ENCODE measurements around the gene C2CD2. TPM values are rescaled to one million over a fixed set of nuclear protein-coding genes. Genes with fewer than 3 reads are reported as not detected.

The C2CD2 gene
- total RNA-seq, 2 experiments from 2014 or later: 4.5 to 5.9 TPM

- Histone ChIP-seq H3K4me3 (ENCODE audit: low read depth, low read length, poor library complexity, severe bottlenecking) (no peak overlapping the region), H2AFZ (ENCODE audit: low read length) (peak overlapping the region; percentile 46; the same call in 1 of the 2 replicates), H3K36me3 (ENCODE audit: insufficient read depth, low read length) (no peaks in the 10 kb centered on the region), H3K4me1 (ENCODE audit: insufficient read depth, low read length, poor library complexity, severe bottlenecking) (peaks cover 41% of the 10 kb centered on the region), H3K79me2 (ENCODE audit: insufficient read depth, low read depth, low read length) (no peaks in the 10 kb centered on the region), H4K20me1 (ENCODE audit: insufficient read depth, low read length) (no peaks in the 10 kb centered on the region), H3K9me2 (ENCODE audit: insufficient read depth, low read length) (no peaks in the 10 kb centered on the region), H3K4me2 (ENCODE audit: low read length) (peak overlapping the region; percentile 2; the same call in 1 of the 2 replicates), H3K27ac (ENCODE audit: low read depth, low read length, poor library complexity, severe bottlenecking) (no peak overlapping the region), H3K9me3 (ENCODE audit: low read length) (0 out of 2 replicates have a peak, but pooled peaks cover 4% of the 10 kb centered on the region)
- POLR2A ChIA-PET: interaction anchor here (0.6 to 1.2 kb wide), 2 partner anchors 21 to 27 kb away, joined by 3 read pairs; no protein-coding TSS in a partner anchor
- CTCF ChIA-PET (ENCODE audit: unreplicated experiment): interaction anchor here (0.6 kb wide), 2 partner anchors 74 to 326 kb away, joined by 4 read pairs; no protein-coding TSS in a partner anchor
- no TSS peak for BruUV-seq (replicated peaks)
- no peak for DNase-seq (ENCODE audit: low spot score)
- TF ChIP-seq EZH2phosphoT487 (IDR thresholded peaks at IDR 0.05; ENCODE audit: borderline replicate concordance, low read depth, low read length): no peak
- TF ChIP-seq CTCF (conservative IDR thresholded peaks at IDR 0.05; ENCODE audit: low read length): no peak
- intact Hi-C loops (cut with micrococcal nuclease; ENCODE audit: unreplicated experiment): no loop called here
Observed at GRCh38 chr21:41932576-41933312, 21.1 kb downstream of the C2CD2 start.

GRCh38 chr21:41932191-41932575, 21.6 kb downstream of the C2CD2 start:
- Histone ChIP-seq H3K4me1 (ENCODE audit: insufficient read depth, low read length, poor library complexity, severe bottlenecking) (peaks cover 47% of the 10 kb centered on the region), H3K4me2 (ENCODE audit: low read length) (no peak overlapping the region), H4K20me1 (ENCODE audit: insufficient read depth, low read length) (no peaks in the 10 kb centered on the region), H3K79me2 (ENCODE audit: insufficient read depth, low read depth, low read length) (no peaks in the 10 kb centered on the region), H3K9me3 (ENCODE audit: low read length) (0 out of 2 replicates have a peak, but pooled peaks cover 4% of the 10 kb centered on the region), H3K9me2 (ENCODE audit: insufficient read depth, low read length) (no peaks in the 10 kb centered on the region), H2AFZ (ENCODE audit: low read length) (no peak overlapping the region), H3K36me3 (ENCODE audit: insufficient read depth, low read length) (no peaks in the 10 kb centered on the region), H3K4me3 (ENCODE audit: low read depth, low read length, poor library complexity, severe bottlenecking) (no peak overlapping the region), H3K27ac (ENCODE audit: low read depth, low read length, poor library complexity, severe bottlenecking) (no peak overlapping the region)
- ChIA-PET CTCF (ENCODE audit: unreplicated experiment) (no interaction called here), POLR2A (interaction anchor here (0.6 to 1.2 kb wide), 2 partner anchors 21 to 28 kb away, joined by 3 read pairs; no protein-coding TSS in a partner anchor)
- DNase-seq (ENCODE audit: low spot score): no peak
- BruUV-seq (replicated peaks): no TSS peak
- intact Hi-C loops (cut with micrococcal nuclease; ENCODE audit: unreplicated experiment): no loop called here
- no peak for TF ChIP-seq EZH2phosphoT487 (IDR thresholded peaks at IDR 0.05; ENCODE audit: borderline replicate concordance, low read depth, low read length)
- TF ChIP-seq CTCF (conservative IDR thresholded peaks at IDR 0.05; ENCODE audit: low read length): peak; percentile 65

DNA sequence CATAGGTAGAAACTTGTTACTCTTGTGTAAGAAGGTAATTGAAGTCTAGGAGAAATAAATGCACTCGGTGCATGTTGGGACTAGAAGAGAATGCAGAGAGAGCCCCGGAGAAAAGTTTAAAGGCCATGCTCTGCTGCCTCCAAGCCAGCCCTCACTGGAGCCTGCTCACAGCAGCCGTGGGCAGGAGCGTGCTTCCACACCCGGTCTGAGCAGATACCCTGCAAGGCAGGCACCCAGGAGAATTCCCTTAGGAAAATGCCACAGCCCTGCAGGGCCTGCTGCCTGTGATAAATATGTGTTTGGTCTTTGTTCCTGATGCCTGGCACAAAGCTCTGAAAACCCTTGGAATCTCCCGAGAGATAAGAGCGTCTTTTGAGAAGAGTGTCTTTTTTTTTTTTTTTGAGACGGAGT, 22.8 kb downstream of the C2CD2 start:
- Histone ChIP-seq H3K27ac (ENCODE audit: low read depth, low read length, poor library complexity, severe bottlenecking) (no peak overlapping the region), H3K4me3 (ENCODE audit: low read depth, low read length, poor library complexity, severe bottlenecking) (no peak overlapping the region), H3K4me1 (ENCODE audit: insufficient read depth, low read length, poor library complexity, severe bottlenecking) (peaks cover 55% of the 10 kb centered on the region), H3K36me3 (ENCODE audit: insufficient read depth, low read length) (no peaks in the 10 kb centered on the region), H3K9me3 (ENCODE audit: low read length) (0 out of 2 replicates have a peak, but pooled peaks cover under 1% of the 10 kb centered on the region), H2AFZ (ENCODE audit: low read length) (peak overlapping the region; percentile 33; the same call in 1 of the 2 replicates), H4K20me1 (ENCODE audit: insufficient read depth, low read length) (no peaks in the 10 kb centered on the region), H3K4me2 (ENCODE audit: low read length) (peak overlapping the region; percentile 17; the same call in 1 of the 2 replicates), H3K9me2 (ENCODE audit: insufficient read depth, low read length) (no peaks in the 10 kb centered on the region), H3K79me2 (ENCODE audit: insufficient read depth, low read depth, low read length) (peaks cover 2% of the 10 kb centered on the region; the same call in 1 of the 2 replicates)
- intact Hi-C loops (cut with micrococcal nuclease; ENCODE audit: unreplicated experiment): no loop called here
- ChIA-PET CTCF (ENCODE audit: unreplicated experiment) (no interaction called here), POLR2A (no interaction called here)
- BruUV-seq (replicated peaks): no TSS peak
- TF ChIP-seq EZH2phosphoT487 (IDR thresholded peaks at IDR 0.05; ENCODE audit: borderline replicate concordance, low read depth, low read length) (no peak), CTCF (conservative IDR thresholded peaks at IDR 0.05; ENCODE audit: low read length) (no peak)
- no peak for DNase-seq (ENCODE audit: low spot score)
